ENCODE measurements around the gene MAGEA9.
"Not testable (repeated sequence)": the region's sequence is repeated elsewhere in the genome, so short reads cannot be mapped to it uniquely, and the experiment has no call there.

MAGEA9 gene

GRCh38 chrX:149781727-149782126, at the start of gene MAGEA9:
MAGEA9 (plus strand) TSS chrX:149781930; CDS start chrX:149786211, 4,281 bp downstream.
- not testable (repeated sequence) for DNase-seq (ENCODE audit: low read depth, low spot score)

GRCh38 chrX:149742269-149742668, 39.5 kb upstream of the MAGEA9 start:
- DNase-seq (ENCODE audit: low read depth, low spot score), result not testable (repeated sequence)

- not testable (repeated sequence) for DNase-seq (ENCODE audit: low read depth, low spot score)
These were observed 35.2 kb upstream of the MAGEA9 start for GRCh38 chrX:149746390-149747007.

GRCh38 chrX:149757206-149758067, 24.3 kb upstream of the MAGEA9 start:
- DNase-seq (ENCODE audit: low read depth, low spot score), result no peak

GRCh38 chrX:149758068-149758714, 23.5 kb upstream of the MAGEA9 start:
- no peak for DNase-seq (ENCODE audit: low read depth, low spot score)

GRCh38 chrX:149758715-149759078, 23.0 kb upstream of the MAGEA9 start:
- DNase-seq (ENCODE audit: low read depth, low spot score), result not testable (repeated sequence)

GRCh38 chrX:149759824-149760223, 21.9 kb upstream of the MAGEA9 start:
- DNase-seq (ENCODE audit: low read depth, low spot score), result no peak

- DNase-seq (ENCODE audit: low read depth, low spot score), result no peak
These were observed 20.8 kb upstream of the MAGEA9 start for GRCh38 chrX:149760965-149761364.

- DNase-seq (ENCODE audit: low read depth, low spot score), result not testable (repeated sequence)
These were observed 19.7 kb upstream of the MAGEA9 start for GRCh38 chrX:149761858-149762674.

GRCh38 chrX:149762696-149763614, 18.8 kb upstream of the MAGEA9 start:
- no peak for DNase-seq (ENCODE audit: low read depth, low spot score)

GRCh38 chrX:149770344-149770743, 11.4 kb upstream of the MAGEA9 start:
- not testable (repeated sequence) for DNase-seq (ENCODE audit: low read depth, low spot score)

GRCh38 chrX:149773026-149773425, 8.7 kb upstream of the MAGEA9 start:
- not testable (repeated sequence) for DNase-seq (ENCODE audit: low read depth, low spot score)

- DNase-seq (ENCODE audit: low read depth, low spot score), result not testable (repeated sequence)
These were observed 8.0 kb upstream of the MAGEA9 start, which contains the start of gene HSFX1 for GRCh38 chrX:149773768-149774167. HSFX1 (plus strand) TSS chrX:149774068; CDS start chrX:149774682, 614 bp downstream.

GRCh38 chrX:149777999-149778398, 3.7 kb upstream of the MAGEA9 start:
- not testable (repeated sequence) for DNase-seq (ENCODE audit: low read depth, low spot score)

GRCh38 chrX:149795531-149795930, 13.8 kb downstream of the MAGEA9 start:
- DNase-seq (ENCODE audit: low read depth, low spot score), result not testable (repeated sequence)

- no peak for DNase-seq (ENCODE audit: low read depth, low spot score)
These were observed 17.5 kb downstream of the MAGEA9 start for GRCh38 chrX:149799095-149799714.

- no peak for DNase-seq (ENCODE audit: low read depth, low spot score)
These were observed 18.2 kb downstream of the MAGEA9 start for GRCh38 chrX:149799938-149800337.

- no peak for DNase-seq (ENCODE audit: low read depth, low spot score)
These were observed 21.8 kb downstream of the MAGEA9 start for GRCh38 chrX:149803458-149804062.

- DNase-seq (ENCODE audit: low read depth, low spot score), result no peak
These were observed 22.4 kb downstream of the MAGEA9 start for GRCh38 chrX:149804102-149804501.
